ENCODE results near the gene RET.

The RET gene

GRCh38 chr10:43177595-43177994 lies 100.7 kb downstream of the RET start:
- no peak for DNase-seq

All from fibroblast of upper back skin (primary cell).